K562 (cell line): ENCODE data around the gene MRPL38. TPM values are rescaled to one million over a fixed set of nuclear protein-coding genes. Genes with fewer than 3 reads are reported as not detected.
A peak's percentile ranks its signal among the peaks of the same experiment; 100 is the strongest.

Experiments
- ATAC-seq: fragments of 200-7000 bp; cut with Tn5 transposase; 3 replicates; pipeline ENCODE4 v1.9.1; 2020; ENCODE audit warnings: moderate library complexity
- BruUV-seq: library from RNA; stranded (reverse); fragments of 400-500 nt; replicated peaks from 2 replicates; lab custom pipeline; 2021; lab: Mats Ljungman, UMichigan
- CTCF ChIA-PET: fragments of 300-600 bp; formaldehyde crosslinking; extraction: SDS; loops from one replicate; lab custom pipeline; 2021; ENCODE audit warnings: low intra/inter-chr PET ratio; lab: Yijun Ruan, JAX
- POLR2A ChIA-PET: fragments of 300-600, 350-650 bp; sonication (Branson Sonifier 250); formaldehyde crosslinking; extraction: SDS; loops from one replicate; lab custom pipeline; 2021; ENCODE audit warnings: antibody characterized with exemption, inconsistent platforms; lab: Yijun Ruan, JAX
- DNase-seq, 4 experiments: peaks; one replicate each; pipeline versions ENCODE4 v3.0.0 to v3.0.0-alpha.2; 2011 to 2018; ENCODE audit warnings: low spot score in 3 of 4, mixed read lengths in 3 of 4; ENCODE audit errors: extremely low read depth in 1 of 4
- FAIRE-seq: peaks from 2 replicates; lab custom pipeline; 2011; peaks lifted over from hg19 to GRCh38; lab: Jason Lieb, UNC
- H2AFZ ChIP-seq: 2 replicates; pipeline ENCODE4 v1.6.0; 2011; ENCODE audit warnings: low read depth, low read length, control low read depth, inconsistent platforms
- H3K27ac ChIP-seq: fragments of 200-600 bp; 3 replicates; pipeline ENCODE4 v1.8.0; 2011; ENCODE audit warnings: low read depth, mild to moderate bottlenecking, control low read depth, inconsistent platforms, low read length, moderate library complexity, mixed read lengths; ENCODE audit errors: extremely low read depth
- H3K27me3 ChIP-seq, 2 experiments: fragments of 300-600 bp in 1 of 2; 2 replicates in 1 of 2; 3 replicates in 1 of 2; pipeline versions ENCODE4 v1.6.0 to v1.8.0; 2011; ENCODE audit warnings: inconsistent platforms in 2 of 2, low read length in 2 of 2, mild to moderate bottlenecking in 1 of 2, mixed read lengths in 1 of 2, moderate library complexity in 1 of 2; ENCODE audit not compliant: control insufficient read depth in 2 of 2, insufficient read depth in 2 of 2
- H3K36me3 ChIP-seq: fragments of 300-600 bp; 3 replicates; pipeline ENCODE4 v1.8.0; 2011; ENCODE audit warnings: mild to moderate bottlenecking, low read length, inconsistent platforms; ENCODE audit not compliant: control insufficient read depth, insufficient read depth
- H3K4me1 ChIP-seq, 2 experiments: fragments of 200-600 bp in 1 of 2; replicated peaks in 1 of 2; 2 replicates in 1 of 2; 3 replicates in 1 of 2; pipeline versions ENCODE4 v1.5.1 to v1.8.0; 2011; ENCODE audit warnings: inconsistent platforms in 2 of 2, low read length in 2 of 2, mild to moderate bottlenecking in 1 of 2, mixed read lengths in 1 of 2, moderate library complexity in 1 of 2; ENCODE audit not compliant: control insufficient read depth in 2 of 2, insufficient read depth in 2 of 2
- H3K4me2 ChIP-seq: 2 replicates; pipeline ENCODE4 v1.6.1; 2011; ENCODE audit warnings: low read length, control low read depth, inconsistent platforms, mixed read lengths; ENCODE audit not compliant: insufficient read depth
- H3K4me3 ChIP-seq: fragments of 200-600 bp; sonication (generic), shearing (Covaris generic); 2 replicates; pipeline ENCODE4 v1.5.1; 2016; ENCODE audit warnings: control low read depth, inconsistent platforms
- H3K79me2 ChIP-seq: fragments of 200-600 bp; 3 replicates; pipeline ENCODE4 v1.8.0; 2011; ENCODE audit warnings: low read length, inconsistent platforms; ENCODE audit not compliant: control insufficient read depth, insufficient read depth
- H3K9ac ChIP-seq, 2 experiments: 2 replicates each; pipeline versions ENCODE4 v1.6.0 to v1.6.1; 2011; ENCODE audit warnings: low read depth in 2 of 2, low read length in 2 of 2, control low read depth in 1 of 2, inconsistent platforms in 1 of 2, mild to moderate bottlenecking in 1 of 2, mixed read lengths in 1 of 2; ENCODE audit not compliant: insufficient read depth in 1 of 2
- H3K9me1 ChIP-seq: one replicate; pipeline ENCODE4 v1.6.0; 2011; ENCODE audit warnings: inconsistent platforms, mild to moderate bottlenecking, low read length, moderate library complexity; ENCODE audit not compliant: control insufficient read depth, insufficient read depth
- H3K9me3 ChIP-seq: replicated peaks from 2 replicates; pipeline ENCODE4 v1.5.1; 2011; ENCODE audit warnings: low read depth, low read length, inconsistent platforms; ENCODE audit not compliant: control insufficient read depth, insufficient read depth
- H4K20me1 ChIP-seq: replicated peaks from 2 replicates; pipeline ENCODE4 v1.6.1; 2011; ENCODE audit warnings: low read length, inconsistent platforms, mixed read lengths; ENCODE audit not compliant: control insufficient read depth, insufficient read depth
- EGR1 ChIP-seq: fragments of 450-650 bp; conservative IDR thresholded peaks from 2 replicates; pipeline ENCODE4 v1.6.1; 2017; ENCODE audit warnings: mild to moderate bottlenecking
- ZNF212 ChIP-seq: fragments of 450-650 bp; formaldehyde crosslinking; IDR thresholded peaks from 2 replicates; pipeline ENCODE4 v1.4.0; 2020; ENCODE audit warnings: mild to moderate bottlenecking
- WGBS: fragments of 100-300 bp; shearing (Covaris generic); methylation state at CpG from one replicate; pipeline ENCODE4 v1.1.6; 2016; ENCODE audit warnings: low coverage, mixed read lengths; ENCODE audit not compliant: insufficient coverage; ENCODE audit errors: missing lambda C conversion rate; 5-methylcytosine and 5-hydroxymethylcytosine counted together
- in situ Hi-C: fragments of 300-500 bp; cut with MboI; formaldehyde crosslinking; loops from 4 replicates; pipeline ENCODE4 v1.15.0; 2018; ENCODE audit warnings: inconsistent platforms, mixed read lengths
- intact Hi-C: fragments of 100-400 bp; cut with micrococcal nuclease; formaldehyde crosslinking; loops from 2 replicates; pipeline ENCODE4 v1.14.2; 2022
- polyA plus RNA-seq, 8 experiments: library from polyadenylated mRNA; depleted of rRNA in 4 of 8; stranded (reverse) in 5 of 8; unstranded in 3 of 8; fragments of >200 nt; fragmentation: Nextera tagmentation in 2 of 8; fragmentation: Illumina TruSeq in 1 of 8; extraction: Ambion mirVana in 2 of 8; extraction: Trizol in 1 of 8; gene quantifications; 2 replicates each; pipeline versions ENCODE4 v1.2.1 to v1.2.3, GENCODE V29; 2011 to 2014; ENCODE audit warnings: inconsistent platforms in 1 of 8, missing spikeins in 1 of 8
- total RNA-seq, 7 experiments: library from RNA; depleted of rRNA in 6 of 7; stranded (reverse); fragments of >200 nt in 6 of 7; fragmentation: Illumina TruSeq in 2 of 7; extraction: Trizol in 2 of 7; gene quantifications; 2 replicates each; pipeline versions ENCODE4 v1.2.1 to v1.2.3, GENCODE V29; 2011 to 2021; ENCODE audit warnings: low replicate concordance in 1 of 7

Gene MRPL38
- total and polyA plus RNA-seq, 9 of the 15 experiments (the other 6 are each of a cell fraction or from before 2014, with no cell fraction given) = 4.5 to 154 (median 48.5) TPM

DNA sequence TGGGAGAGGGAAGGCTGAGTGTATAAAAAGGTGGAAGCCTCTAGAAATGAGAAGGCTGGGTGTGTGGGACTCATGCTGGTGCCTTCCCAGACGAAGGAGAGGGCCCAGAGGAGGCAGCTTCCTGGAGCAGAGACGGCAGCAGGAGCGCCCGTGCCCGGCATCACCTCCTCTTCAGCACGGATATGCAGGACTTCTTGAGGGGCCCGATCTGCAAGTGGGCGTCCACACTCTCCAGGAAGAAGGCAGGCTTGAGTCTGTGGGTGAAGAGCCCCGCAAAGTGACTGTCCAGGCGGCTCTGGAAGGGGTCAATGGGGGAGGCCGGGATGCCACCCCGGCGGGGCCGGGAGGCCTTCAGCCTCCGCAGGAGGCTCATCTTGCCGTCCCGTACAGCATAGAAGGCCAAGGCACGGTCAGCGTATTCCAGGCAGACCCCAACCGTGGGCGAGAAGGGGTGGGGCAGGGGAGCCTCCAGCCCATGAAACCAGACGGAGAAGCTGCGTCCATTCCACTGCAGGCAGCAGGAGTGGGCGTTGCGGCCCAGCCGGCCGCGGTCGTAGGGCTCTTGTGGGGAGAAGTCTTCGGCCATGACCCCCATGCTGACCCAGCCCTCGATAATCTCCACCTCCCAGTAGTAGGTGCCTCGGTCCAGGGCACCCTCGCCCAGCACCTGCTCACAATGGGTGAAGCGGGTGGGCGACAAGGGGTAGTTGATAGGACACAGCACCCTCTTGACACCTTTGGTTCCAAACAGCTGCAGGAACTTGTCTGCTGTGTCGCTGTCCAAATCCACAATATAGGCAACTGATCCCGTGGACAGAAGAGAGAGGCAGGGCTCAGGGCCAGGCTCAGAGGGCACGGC lies 30.1 kb downstream of the MRPL38 start:
- no peaks in the 10 kb centered on the region for H3K9me1 ChIP-seq
- no peak overlapping the region for H3K4me3 ChIP-seq
- H3K9ac ChIP-seq = peak overlapping the region in 1 of 2 experiments; percentile 48; a peak in 1 of 4 replicates
- in situ Hi-C loops = no loop called here
- no peak for FAIRE-seq
- no peaks in the 10 kb centered on the region for H3K36me3 ChIP-seq
- H4K20me1 ChIP-seq = no peaks in the 10 kb centered on the region
- no TSS peak for BruUV-seq
- H3K4me1 ChIP-seq = peaks cover 8 to 75% of the 10 kb centered on the region in 2 experiments
- no peak overlapping the region for H3K27ac ChIP-seq
- H3K27me3 ChIP-seq = no peaks in the 10 kb centered on the region
- POLR2A ChIA-PET = interaction anchor here (0.6 to 15.8 kb wide), 8 partner anchors 16 to 98 kb away, joined by 3 to 169 read pairs (median 6); partner anchors contain the start of genes TRIM65, UNC13D and WBP2
- H3K4me2 ChIP-seq = no peak overlapping the region
- no peaks in the 10 kb centered on the region for H3K79me2 ChIP-seq
- peak in 1 of 4 experiments; percentile 9 for DNase-seq
- H3K9me3 ChIP-seq = no peaks in the 10 kb centered on the region
- no peak for ATAC-seq
- peak; percentile 27 for TF ChIP-seq EGR1
- TF ChIP-seq ZNF212 (CRISPR knock-in tag) = no peak
- TF ChIP-seq, all 486 proteins: peak for 1
- H2AFZ ChIP-seq = no peak overlapping the region
- intact Hi-C loops = no loop called here
- 74% methylated on average over 26 of the region's 38 CpGs for WGBS
- CTCF ChIA-PET = no interaction called here
